Heart left ventricle (tissue), 13 donors: ENCODE results near the gene NRCAM.

Experiments used
- POLR2A ChIP-seq, 2 donors: fragments of 450-650 bp; IDR thresholded peaks; one replicate each; pipeline ENCODE4 v1.6.1; 2017; ENCODE audit warnings: antibody characterized with exemption in 2 of 2, mild to moderate bottlenecking in 2 of 2, moderate library complexity in 2 of 2
- TF ChIP-seq, protein P1 (sequence below), 12 donors: fragments of 200-600 bp; sonication (generic) in 4 of 12; IDR thresholded peaks; one replicate each; pipeline versions ENCODE4 v1.5.0 to v1.8.0; 2018 to 2022; ENCODE audit warnings: antibody characterized with exemption in 12 of 12, mild to moderate bottlenecking in 5 of 12
- donor health status: ischemic (EF 13 %, LVEDD 7.1; RV severe dilation, severe dysfunction).
- donor health status: DM: no; HTN: yes; CAD: no.
- donor health status: DM: no; HTN: no; CAD: no.
- donor health status: ischemic (EF 25% LVEDD 6.9; RV normal size, moderate dysfunction).
- donor health status: ischemic (EF 25% LVEDD 5.7; RV mildly dilated, moderate dysfunction).
- donor health status: ischemic (EF 35%, LVEDD 5.7; RV mildly dilated, moderate dysfunction).
- donor health status: nonischemic (EF 11% LVEDD 7.7; RV severe dilation, severe dysfunction).
- donor health status: DM: yes; HTN: yes; CAD: no.
- donor health status: PGD.
- donor health status: ischemic (EF 29% LVEDD 5.4; RV normal size, mild dysfunction).
- donor health status: nonischemic (EF 23%, LVEDD 6.1; RV moderate dilation, normal function).

DNA sequence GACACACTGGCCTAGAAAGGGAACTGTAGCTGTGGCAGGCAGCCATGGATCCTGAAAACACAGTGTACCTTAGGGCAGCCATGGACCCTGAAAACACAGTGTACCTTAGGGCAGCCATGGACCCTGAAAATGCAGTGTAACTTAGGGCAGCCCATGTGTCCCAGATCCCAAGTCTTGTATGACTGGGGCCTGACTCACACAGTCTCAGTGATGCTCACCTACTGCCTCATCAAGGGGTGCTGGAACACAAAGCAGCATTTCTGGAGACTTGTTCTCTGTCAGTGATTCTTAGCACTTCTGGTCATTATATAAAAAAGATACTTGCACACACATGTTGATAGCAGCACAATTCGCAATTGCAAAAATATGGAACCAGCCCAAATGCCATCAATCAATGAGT lies 255.9 kb downstream of the NRCAM start:
- TF ChIP-seq, protein P1, sequence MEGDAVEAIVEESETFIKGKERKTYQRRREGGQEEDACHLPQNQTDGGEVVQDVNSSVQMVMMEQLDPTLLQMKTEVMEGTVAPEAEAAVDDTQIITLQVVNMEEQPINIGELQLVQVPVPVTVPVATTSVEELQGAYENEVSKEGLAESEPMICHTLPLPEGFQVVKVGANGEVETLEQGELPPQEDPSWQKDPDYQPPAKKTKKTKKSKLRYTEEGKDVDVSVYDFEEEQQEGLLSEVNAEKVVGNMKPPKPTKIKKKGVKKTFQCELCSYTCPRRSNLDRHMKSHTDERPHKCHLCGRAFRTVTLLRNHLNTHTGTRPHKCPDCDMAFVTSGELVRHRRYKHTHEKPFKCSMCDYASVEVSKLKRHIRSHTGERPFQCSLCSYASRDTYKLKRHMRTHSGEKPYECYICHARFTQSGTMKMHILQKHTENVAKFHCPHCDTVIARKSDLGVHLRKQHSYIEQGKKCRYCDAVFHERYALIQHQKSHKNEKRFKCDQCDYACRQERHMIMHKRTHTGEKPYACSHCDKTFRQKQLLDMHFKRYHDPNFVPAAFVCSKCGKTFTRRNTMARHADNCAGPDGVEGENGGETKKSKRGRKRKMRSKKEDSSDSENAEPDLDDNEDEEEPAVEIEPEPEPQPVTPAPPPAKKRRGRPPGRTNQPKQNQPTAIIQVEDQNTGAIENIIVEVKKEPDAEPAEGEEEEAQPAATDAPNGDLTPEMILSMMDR (IDR thresholded peaks at IDR 0.05), result no peak
- no peak for TF ChIP-seq POLR2A (IDR thresholded peaks at IDR 0.05)
